ENCODE measurements around the gene MAPK8IP1. TPM values are rescaled to one million over a fixed set of nuclear protein-coding genes. Genes with fewer than 3 reads are reported as not detected.

The MAPK8IP1 gene
- total RNA-seq, 1 donor from 2014 or later = 3.7 TPM

DNA sequence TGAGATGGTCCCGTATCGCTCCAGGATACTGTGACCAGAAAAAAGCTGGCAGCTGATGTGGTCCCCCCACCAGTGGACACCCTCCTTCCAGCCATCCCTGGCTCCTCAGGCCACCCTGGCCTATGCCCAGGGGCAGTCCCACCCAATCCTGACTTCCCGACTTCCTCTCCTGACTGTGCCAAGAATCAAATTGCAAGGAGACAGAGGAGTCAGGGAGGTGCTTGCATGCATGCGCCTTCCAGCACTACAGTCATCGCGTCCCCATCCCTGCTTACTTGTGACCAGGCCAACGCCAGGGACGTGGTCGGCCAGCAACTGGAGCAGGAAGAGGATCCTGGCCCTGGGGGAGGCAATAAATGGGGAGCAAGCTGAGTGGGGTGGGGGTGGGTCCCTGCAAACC lies 25.2 kb downstream of the MAPK8IP1 start:
- peaks cover 6% of the 10 kb centered on the region for H3K36me3 Mint-ChIP-seq
- no peaks in the 10 kb centered on the region for H3K27me3 ChIP-seq
- H3K4me3 ChIP-seq = no peak overlapping the region
- H3K36me3 ChIP-seq = no peaks in the 10 kb centered on the region
- no peak overlapping the region for H3K4me3 Mint-ChIP-seq
- H3K27me3 Mint-ChIP-seq (ENCODE audit: insufficient read depth, low read depth) = peaks cover 11% of the 10 kb centered on the region
- H3F3A ChIP-seq (ENCODE audit: low read depth) = peaks cover 4% of the 10 kb centered on the region
- H3K9me3 Mint-ChIP-seq = no peaks in the 10 kb centered on the region
- H3K4me2 ChIP-seq = no peak overlapping the region
- no peak overlapping the region for H2AFZ ChIP-seq (replicated peaks)
- H3K9ac ChIP-seq = no peak overlapping the region
- H4K20me1 ChIP-seq (ENCODE audit: low read depth) = peaks cover 7% of the 10 kb centered on the region
- no peaks in the 10 kb centered on the region for H3K4me1 ChIP-seq
- peaks cover 3% of the 10 kb centered on the region for H3K4me1 Mint-ChIP-seq
- H3K27ac Mint-ChIP-seq = no peak overlapping the region
- H3K27ac ChIP-seq = no peak overlapping the region
- no peak for TF ChIP-seq EZH2 (IDR thresholded peaks at IDR 0.05)
- no peak for TF ChIP-seq EZH2phosphoT487 (IDR thresholded peaks at IDR 0.05)
- TF ChIP-seq, protein P1, sequence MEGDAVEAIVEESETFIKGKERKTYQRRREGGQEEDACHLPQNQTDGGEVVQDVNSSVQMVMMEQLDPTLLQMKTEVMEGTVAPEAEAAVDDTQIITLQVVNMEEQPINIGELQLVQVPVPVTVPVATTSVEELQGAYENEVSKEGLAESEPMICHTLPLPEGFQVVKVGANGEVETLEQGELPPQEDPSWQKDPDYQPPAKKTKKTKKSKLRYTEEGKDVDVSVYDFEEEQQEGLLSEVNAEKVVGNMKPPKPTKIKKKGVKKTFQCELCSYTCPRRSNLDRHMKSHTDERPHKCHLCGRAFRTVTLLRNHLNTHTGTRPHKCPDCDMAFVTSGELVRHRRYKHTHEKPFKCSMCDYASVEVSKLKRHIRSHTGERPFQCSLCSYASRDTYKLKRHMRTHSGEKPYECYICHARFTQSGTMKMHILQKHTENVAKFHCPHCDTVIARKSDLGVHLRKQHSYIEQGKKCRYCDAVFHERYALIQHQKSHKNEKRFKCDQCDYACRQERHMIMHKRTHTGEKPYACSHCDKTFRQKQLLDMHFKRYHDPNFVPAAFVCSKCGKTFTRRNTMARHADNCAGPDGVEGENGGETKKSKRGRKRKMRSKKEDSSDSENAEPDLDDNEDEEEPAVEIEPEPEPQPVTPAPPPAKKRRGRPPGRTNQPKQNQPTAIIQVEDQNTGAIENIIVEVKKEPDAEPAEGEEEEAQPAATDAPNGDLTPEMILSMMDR (IDR thresholded peaks at IDR 0.05) = no peak
- H3K79me2 ChIP-seq (ENCODE audit: low read depth) = peaks cover 2% of the 10 kb centered on the region
- H3K9me3 ChIP-seq (ENCODE audit: low read depth) = no peaks in the 10 kb centered on the region
- no peak for DNase-seq (ENCODE audit: low spot score)

DNA sequence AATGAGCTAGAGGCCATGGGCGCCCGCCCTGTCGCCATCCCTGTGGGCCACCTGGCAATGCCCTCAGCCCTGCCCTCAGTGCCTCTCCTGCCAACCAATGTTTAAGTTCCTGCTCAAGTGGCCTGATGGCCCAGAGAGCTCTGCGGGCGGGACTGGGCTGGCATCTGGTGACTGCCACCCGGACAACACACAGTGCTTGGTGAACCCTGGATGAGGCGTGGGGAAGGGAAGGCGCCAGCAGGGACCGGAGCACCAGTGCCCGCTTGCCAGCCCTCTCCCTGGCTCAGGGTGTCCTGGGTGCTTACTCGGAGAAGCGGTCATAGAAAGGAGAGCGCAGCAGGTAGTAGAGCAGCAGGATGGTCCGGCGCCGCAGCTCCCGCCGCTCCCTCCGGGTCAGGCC lies 28.1 kb downstream of the MAPK8IP1 start:
- no peak overlapping the region for H3K27ac ChIP-seq
- peaks cover 11% of the 10 kb centered on the region for H3K4me1 Mint-ChIP-seq
- H3K9me3 Mint-ChIP-seq = no peaks in the 10 kb centered on the region
- H3K27ac Mint-ChIP-seq = no peak overlapping the region
- H3K79me2 ChIP-seq (ENCODE audit: low read depth) = peaks cover 19% of the 10 kb centered on the region
- no peaks in the 10 kb centered on the region for H3K36me3 ChIP-seq
- H3K4me1 ChIP-seq = peaks cover 5% of the 10 kb centered on the region
- H3K4me3 Mint-ChIP-seq = no peak overlapping the region
- no peaks in the 10 kb centered on the region for H3K9me3 ChIP-seq (ENCODE audit: low read depth)
- H3K4me3 ChIP-seq = no peak overlapping the region
- no peak for DNase-seq (ENCODE audit: low spot score)
- H3K9ac ChIP-seq = no peak overlapping the region
- H3F3A ChIP-seq (ENCODE audit: low read depth) = peaks cover 12% of the 10 kb centered on the region
- TF ChIP-seq, protein P1 (IDR thresholded peaks at IDR 0.05) = no peak
- H3K27me3 Mint-ChIP-seq (ENCODE audit: insufficient read depth, low read depth) = peaks cover 2% of the 10 kb centered on the region
- H2AFZ ChIP-seq (replicated peaks) = no peak overlapping the region
- H4K20me1 ChIP-seq (ENCODE audit: low read depth) = peaks cover 18% of the 10 kb centered on the region
- no peaks in the 10 kb centered on the region for H3K27me3 ChIP-seq
- no peak overlapping the region for H3K4me2 ChIP-seq
- H3K36me3 Mint-ChIP-seq = peaks cover 2% of the 10 kb centered on the region

DNA sequence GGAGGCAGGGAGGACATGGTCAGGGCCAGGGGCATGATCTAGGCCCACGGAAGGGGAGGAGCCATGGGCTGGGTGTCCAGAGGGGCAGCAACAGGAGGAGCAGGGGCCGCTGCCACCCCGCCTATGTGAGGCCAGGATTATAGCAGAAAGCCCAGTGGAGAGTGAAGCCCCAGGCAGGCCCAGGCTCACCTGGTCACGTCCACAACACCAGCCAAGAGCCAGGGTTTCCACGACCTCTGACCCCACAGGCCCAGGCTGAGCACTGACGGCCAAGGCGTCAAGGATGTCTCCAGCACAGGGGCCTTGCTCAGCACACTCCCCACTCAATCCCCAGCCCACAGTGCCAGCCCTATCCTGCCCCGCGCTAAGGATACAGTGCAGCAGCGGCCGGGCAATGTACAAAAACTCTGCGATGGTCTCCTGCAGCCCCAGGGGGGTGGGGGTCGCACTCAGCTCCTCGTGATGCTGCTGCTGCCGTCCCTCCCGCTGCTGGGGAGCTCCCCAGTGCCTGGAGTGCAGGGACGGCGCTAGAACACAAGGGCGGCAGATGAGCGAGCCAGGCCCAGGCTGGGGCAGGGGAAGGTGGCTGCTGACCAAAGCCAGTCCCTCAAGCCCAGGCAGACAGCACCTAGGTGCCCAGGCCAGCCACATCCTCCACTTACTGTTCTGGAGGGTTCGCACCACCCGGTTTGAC lies 28.6 kb downstream of the MAPK8IP1 start:
- H3K9ac ChIP-seq = no peak overlapping the region
- no peak for DNase-seq (ENCODE audit: low spot score)
- peaks cover 18% of the 10 kb centered on the region for H4K20me1 ChIP-seq (ENCODE audit: low read depth)
- no peak for TF ChIP-seq EZH2phosphoT487 (IDR thresholded peaks at IDR 0.05)
- TF ChIP-seq, protein P1 (IDR thresholded peaks at IDR 0.05) = no peak
- TF ChIP-seq EZH2 (IDR thresholded peaks at IDR 0.05) = no peak
- H2AFZ ChIP-seq (replicated peaks) = no peak overlapping the region
- H3K79me2 ChIP-seq (ENCODE audit: low read depth) = peaks cover 19% of the 10 kb centered on the region
- H3K27me3 Mint-ChIP-seq (ENCODE audit: insufficient read depth, low read depth) = peaks cover 2% of the 10 kb centered on the region
- H3K27me3 ChIP-seq = no peaks in the 10 kb centered on the region
- peaks cover 14% of the 10 kb centered on the region for H3K4me1 Mint-ChIP-seq
- no peak overlapping the region for H3K27ac ChIP-seq
- H3K36me3 Mint-ChIP-seq = peaks cover 2% of the 10 kb centered on the region
- H3K4me3 Mint-ChIP-seq = no peak overlapping the region
- H3K4me2 ChIP-seq = no peak overlapping the region
- no peak overlapping the region for H3K4me3 ChIP-seq
- H3K36me3 ChIP-seq = no peaks in the 10 kb centered on the region
- H3K9me3 ChIP-seq (ENCODE audit: low read depth) = no peaks in the 10 kb centered on the region
- H3K27ac Mint-ChIP-seq = no peak overlapping the region
- peaks cover 16% of the 10 kb centered on the region for H3F3A ChIP-seq (ENCODE audit: low read depth)
- peaks cover 9% of the 10 kb centered on the region for H3K4me1 ChIP-seq
- no peaks in the 10 kb centered on the region for H3K9me3 Mint-ChIP-seq

Data from neural progenitor cell (in vitro differentiated cells).